ENCODE results near the gene VWA7.
A peak's percentile ranks its signal among the peaks of the same experiment; 100 is the strongest.

DNA sequence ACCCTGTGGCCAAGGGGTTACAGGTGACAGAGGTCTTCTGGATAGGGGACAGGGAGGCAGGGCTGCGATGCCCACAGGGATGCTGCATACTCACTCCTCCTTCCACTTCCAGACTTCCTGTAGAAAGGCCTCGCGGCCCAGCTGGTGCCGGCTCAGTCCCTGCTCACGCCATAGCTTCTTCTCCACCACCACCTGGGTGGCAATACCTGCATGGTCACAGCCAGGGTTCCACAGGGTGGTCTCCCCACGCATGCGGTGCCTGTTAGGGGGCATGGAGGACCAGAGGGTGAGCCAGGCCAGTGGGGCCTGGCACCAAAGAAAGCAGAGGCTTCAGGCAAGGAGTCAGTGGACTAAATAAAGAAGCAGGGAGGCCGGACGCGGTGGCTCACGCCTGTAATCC, 8.3 kb upstream of the VWA7 start:
- TF ChIP-seq POLR2A (IDR thresholded peaks at IDR 0.05): no peak
- TF ChIP-seq, protein P1, sequence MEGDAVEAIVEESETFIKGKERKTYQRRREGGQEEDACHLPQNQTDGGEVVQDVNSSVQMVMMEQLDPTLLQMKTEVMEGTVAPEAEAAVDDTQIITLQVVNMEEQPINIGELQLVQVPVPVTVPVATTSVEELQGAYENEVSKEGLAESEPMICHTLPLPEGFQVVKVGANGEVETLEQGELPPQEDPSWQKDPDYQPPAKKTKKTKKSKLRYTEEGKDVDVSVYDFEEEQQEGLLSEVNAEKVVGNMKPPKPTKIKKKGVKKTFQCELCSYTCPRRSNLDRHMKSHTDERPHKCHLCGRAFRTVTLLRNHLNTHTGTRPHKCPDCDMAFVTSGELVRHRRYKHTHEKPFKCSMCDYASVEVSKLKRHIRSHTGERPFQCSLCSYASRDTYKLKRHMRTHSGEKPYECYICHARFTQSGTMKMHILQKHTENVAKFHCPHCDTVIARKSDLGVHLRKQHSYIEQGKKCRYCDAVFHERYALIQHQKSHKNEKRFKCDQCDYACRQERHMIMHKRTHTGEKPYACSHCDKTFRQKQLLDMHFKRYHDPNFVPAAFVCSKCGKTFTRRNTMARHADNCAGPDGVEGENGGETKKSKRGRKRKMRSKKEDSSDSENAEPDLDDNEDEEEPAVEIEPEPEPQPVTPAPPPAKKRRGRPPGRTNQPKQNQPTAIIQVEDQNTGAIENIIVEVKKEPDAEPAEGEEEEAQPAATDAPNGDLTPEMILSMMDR (IDR thresholded peaks at IDR 0.05 in 8 of 11, conservative IDR thresholded peaks at IDR 0.05 in 3 of 11): no peak
- TF ChIP-seq POLR2AphosphoS5 (IDR thresholded peaks at IDR 0.05): peak in 2 of 3 donors; percentile 7 to 30

Data from spleen (tissue), 7 donors.